CD14-positive monocyte (primary cell): Measurements from ENCODE around the gene XPO6. TPM values are rescaled to one million over a fixed set of nuclear protein-coding genes. Genes with fewer than 3 reads are reported as not detected.

Experiments
- DNase-seq, 3 donors: peaks; one replicate each; pipeline ENCODE4 v3.0.0-alpha.2; 2011 to 2022
- H2AFZ ChIP-seq: 2 replicates; pipeline ENCODE4 v1.6.0; 2012; ENCODE audit warnings: mild to moderate bottlenecking, low read depth, low read length, inconsistent platforms; ENCODE audit not compliant: insufficient read depth, poor library complexity, severe bottlenecking
- H3K27ac ChIP-seq, 2 donors: 1 replicate in 1 of 2; 2 replicates in 1 of 2; pipeline ENCODE4 v1.5.1; 2012 to 2013; ENCODE audit warnings: low read length in 2 of 2, control low read depth in 1 of 2, inconsistent platforms in 1 of 2, low read depth in 1 of 2, mild to moderate bottlenecking in 1 of 2
- H3K27me3 ChIP-seq, 2 donors: one replicate each; pipeline versions ENCODE4 v1.6.0 to v1.6.1; 2011 to 2013; ENCODE audit warnings: low read length in 2 of 2; ENCODE audit not compliant: control insufficient read depth in 2 of 2, insufficient read depth in 2 of 2
- H3K36me3 ChIP-seq, 2 donors: replicated peaks in 1 of 2; 1 replicate in 1 of 2; 2 replicates in 1 of 2; pipeline versions ENCODE4 v1.5.1 to v1.6.1; 2012 to 2013; ENCODE audit warnings: low read length in 2 of 2, control low read depth in 1 of 2, inconsistent platforms in 1 of 2, mild to moderate bottlenecking in 1 of 2; ENCODE audit not compliant: insufficient read depth in 2 of 2, control insufficient read depth in 1 of 2
- H3K4me1 ChIP-seq, 2 donors: 1 replicate in 1 of 2; 2 replicates in 1 of 2; pipeline versions ENCODE4 v1.5.1 to v1.6.1; 2012 to 2013; ENCODE audit warnings: low read length in 2 of 2, control low read depth in 1 of 2, inconsistent platforms in 1 of 2, mild to moderate bottlenecking in 1 of 2, moderate library complexity in 1 of 2; ENCODE audit not compliant: insufficient read depth in 2 of 2, control insufficient read depth in 1 of 2
- H3K4me2 ChIP-seq: replicated peaks from 2 replicates; pipeline ENCODE3; 2012; ENCODE audit warnings: low read length, moderate library complexity, mild to moderate bottlenecking; ENCODE audit not compliant: poor library complexity, severe bottlenecking; ENCODE audit errors: extremely low read depth
- H3K4me3 ChIP-seq, 3 experiments: fragments of 200-600 bp in 1 of 3; sonication (generic) in 1 of 3; replicated peaks in 1 of 3; 1 replicate in 2 of 3; 2 replicates in 1 of 3; pipeline ENCODE4 v1.5.1; 2011 to 2013; ENCODE audit warnings: low read length in 3 of 3, mild to moderate bottlenecking in 3 of 3, control low read depth in 2 of 3, low read depth in 2 of 3, inconsistent platforms in 1 of 3, moderate library complexity in 1 of 3
- H3K79me2 ChIP-seq: 2 replicates; pipeline ENCODE4 v1.6.0; 2012; ENCODE audit warnings: mild to moderate bottlenecking, control low read depth, inconsistent platforms, low read length, moderate library complexity; ENCODE audit not compliant: insufficient read depth
- H3K9ac ChIP-seq: 2 replicates; pipeline ENCODE4 v1.6.0; 2017; ENCODE audit warnings: low read length, mild to moderate bottlenecking; ENCODE audit not compliant: insufficient read depth, poor library complexity, severe bottlenecking
- H3K9me3 ChIP-seq, 2 donors: replicated peaks in 1 of 2; 1 replicate in 1 of 2; 2 replicates in 1 of 2; pipeline versions ENCODE4 v1.5.1 to v1.6.1; 2012 to 2013; ENCODE audit warnings: low read length in 2 of 2, control low read depth in 1 of 2; ENCODE audit not compliant: control insufficient read depth in 1 of 2, insufficient read depth in 1 of 2
- H4K20me1 ChIP-seq: 2 replicates; pipeline ENCODE4 v1.6.0; 2012; ENCODE audit warnings: mild to moderate bottlenecking, low read length, control low read depth, moderate library complexity; ENCODE audit not compliant: insufficient read depth
- H3K27ac Mint-ChIP-seq, 7 donors: one replicate each; pipeline ENCODE4 v1.8.0; 2020; ENCODE audit warnings: mild to moderate bottlenecking in 7 of 7, mixed read lengths in 7 of 7, moderate library complexity in 6 of 7, inconsistent platforms in 2 of 7
- H3K27me3 Mint-ChIP-seq, 3 donors: one replicate each; pipeline ENCODE4 v1.8.0; 2021 to 2022; ENCODE audit warnings: low read depth in 3 of 3, mild to moderate bottlenecking in 3 of 3, mixed read lengths in 3 of 3, moderate library complexity in 3 of 3, inconsistent platforms in 1 of 3
- H3K36me3 Mint-ChIP-seq, 2 donors: one replicate each; pipeline ENCODE4 v1.8.0; 2020; ENCODE audit warnings: mixed read lengths in 2 of 2, inconsistent platforms in 1 of 2, mild to moderate bottlenecking in 1 of 2
- H3K4me1 Mint-ChIP-seq: one replicate; pipeline ENCODE4 v1.8.0; 2020; ENCODE audit warnings: mild to moderate bottlenecking, mixed read lengths
- H3K4me3 Mint-ChIP-seq, 2 donors: one replicate each; pipeline ENCODE4 v1.8.0; 2020; ENCODE audit warnings: mild to moderate bottlenecking in 2 of 2, mixed read lengths in 2 of 2, moderate library complexity in 1 of 2
- H3K9me3 Mint-ChIP-seq, 7 donors: one replicate each; pipeline ENCODE4 v1.8.0; 2020 to 2022; ENCODE audit warnings: mixed read lengths in 7 of 7, mild to moderate bottlenecking in 6 of 7, moderate library complexity in 6 of 7, inconsistent platforms in 2 of 7
- WGBS: methylation state at CpG from one replicate; pipeline ENCODE4 v1.1.5; 2013; ENCODE audit warnings: missing lambda C conversion rate; ENCODE audit not compliant: insufficient coverage; 5-methylcytosine and 5-hydroxymethylcytosine counted together
- intact Hi-C, 2 donors: fragments of 100-400 bp; cut with micrococcal nuclease; formaldehyde crosslinking; loops; one replicate each; pipeline versions ENCODE4 v1.15.0 to v1.15.1; 2023
- polyA plus RNA-seq, 3 donors: library from polyadenylated mRNA; depleted of rRNA in 1 of 3; unstranded in 2 of 3; stranded (reverse) in 1 of 3; fragments of 300-500 nt in 2 of 3; fragments of >200 nt in 1 of 3; fragmentation: Illumina TruSeq in 2 of 3; gene quantifications; 1 replicate in 2 of 3; 2 replicates in 1 of 3; pipeline ENCODE4 v1.2.3, GENCODE V29; 2012 to 2021
- TF ChIP-seq, protein P1 (sequence below): fragments of 200-600 bp; IDR thresholded peaks from one replicate; pipeline ENCODE4 v1.8.0; 2022; ENCODE audit warnings: antibody characterized with exemption, mild to moderate bottlenecking

Gene XPO6
- polyA plus RNA-seq, 3 donors, result 35.7 to 166 (median 38.3) TPM

DNA sequence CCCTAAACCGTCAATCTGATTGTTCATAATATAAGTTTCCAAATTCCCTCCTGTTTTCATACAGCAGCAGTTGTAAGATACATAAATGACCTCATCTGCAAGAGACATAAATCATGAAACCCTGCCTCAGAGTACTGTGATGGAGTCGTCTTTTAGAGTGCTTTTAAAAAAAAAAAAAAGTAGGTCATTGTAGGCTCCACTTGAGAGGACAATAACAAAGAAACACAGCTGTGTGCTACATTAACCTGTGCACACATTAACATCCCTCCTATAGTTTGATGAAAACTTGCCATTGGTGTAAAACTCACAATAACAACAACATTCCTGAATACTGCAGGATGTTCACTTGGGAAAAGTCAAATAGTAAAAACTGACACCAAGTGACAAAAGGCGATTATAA is 56.5 kb downstream of the XPO6 start:
- Mint-ChIP-seq H3K27me3 (no peaks in the 10 kb centered on the region), H3K4me1 (peaks cover 24% of the 10 kb centered on the region), H3K4me3 (no peak overlapping the region), H3K36me3 (peaks cover 63 to 72% of the 10 kb centered on the region in 2 donors), H3K27ac (no peak overlapping the region), H3K9me3 (no peaks in the 10 kb centered on the region)
- DNase-seq, result no peak
- Histone ChIP-seq H3K36me3 (peaks cover 56 to 62% of the 10 kb centered on the region in 2 donors), H3K4me1 (peaks cover 19 to 29% of the 10 kb centered on the region in 2 donors), H3K4me3 (no peak overlapping the region), H3K79me2 (peaks cover 67% of the 10 kb centered on the region), H3K4me2 (no peak overlapping the region), H3K9ac (no peak overlapping the region), H3K27ac (peak overlapping the region in 1 of 2 donors; percentile 33), H4K20me1 (no peaks in the 10 kb centered on the region), H3K27me3 (no peaks in the 10 kb centered on the region), H2AFZ (no peak overlapping the region), H3K9me3 (no peaks in the 10 kb centered on the region)
- WGBS, result no CpG with 5 or more reads among the region's 3 CpGs
- TF ChIP-seq, protein P1, sequence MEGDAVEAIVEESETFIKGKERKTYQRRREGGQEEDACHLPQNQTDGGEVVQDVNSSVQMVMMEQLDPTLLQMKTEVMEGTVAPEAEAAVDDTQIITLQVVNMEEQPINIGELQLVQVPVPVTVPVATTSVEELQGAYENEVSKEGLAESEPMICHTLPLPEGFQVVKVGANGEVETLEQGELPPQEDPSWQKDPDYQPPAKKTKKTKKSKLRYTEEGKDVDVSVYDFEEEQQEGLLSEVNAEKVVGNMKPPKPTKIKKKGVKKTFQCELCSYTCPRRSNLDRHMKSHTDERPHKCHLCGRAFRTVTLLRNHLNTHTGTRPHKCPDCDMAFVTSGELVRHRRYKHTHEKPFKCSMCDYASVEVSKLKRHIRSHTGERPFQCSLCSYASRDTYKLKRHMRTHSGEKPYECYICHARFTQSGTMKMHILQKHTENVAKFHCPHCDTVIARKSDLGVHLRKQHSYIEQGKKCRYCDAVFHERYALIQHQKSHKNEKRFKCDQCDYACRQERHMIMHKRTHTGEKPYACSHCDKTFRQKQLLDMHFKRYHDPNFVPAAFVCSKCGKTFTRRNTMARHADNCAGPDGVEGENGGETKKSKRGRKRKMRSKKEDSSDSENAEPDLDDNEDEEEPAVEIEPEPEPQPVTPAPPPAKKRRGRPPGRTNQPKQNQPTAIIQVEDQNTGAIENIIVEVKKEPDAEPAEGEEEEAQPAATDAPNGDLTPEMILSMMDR, result no peak
- intact Hi-C loops, result no loop called here

DNA sequence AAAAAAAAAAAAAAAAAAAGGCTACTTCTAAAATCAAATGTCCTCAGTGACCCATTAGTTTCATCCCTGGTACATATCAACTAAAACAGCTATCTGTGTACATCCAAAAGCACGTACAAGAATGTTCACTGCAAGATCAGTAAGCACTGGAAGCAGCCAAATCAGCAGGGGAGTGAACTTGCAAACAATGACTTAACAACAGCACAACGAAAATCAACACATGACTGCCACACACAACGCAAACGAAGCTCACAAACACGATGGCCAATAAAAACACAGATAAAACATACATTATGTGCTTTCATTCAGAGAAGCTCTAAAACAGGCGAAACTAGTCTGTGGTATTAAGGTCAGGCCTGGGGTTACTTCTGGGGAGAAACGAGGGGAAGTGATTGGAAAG is 60.6 kb downstream of the XPO6 start:
- Histone ChIP-seq H3K79me2 (peaks cover 48% of the 10 kb centered on the region), H3K27me3 (no peaks in the 10 kb centered on the region), H3K4me2 (no peak overlapping the region), H4K20me1 (peaks cover 3% of the 10 kb centered on the region), H3K4me1 (peaks cover 5 to 25% of the 10 kb centered on the region in 2 donors), H3K9ac (no peak overlapping the region), H3K36me3 (peaks cover 86 to 100% of the 10 kb centered on the region in 2 donors), H2AFZ (no peak overlapping the region), H3K4me3 (no peak overlapping the region), H3K27ac (peak overlapping the region in 1 of 2 donors; percentile 38), H3K9me3 (no peaks in the 10 kb centered on the region)
- peak overlapping the region in 3 of 7 donors; percentile 3 to 43 (median 25) for H3K27ac Mint-ChIP-seq
- TF ChIP-seq, protein P1, result no peak
- peaks cover 88 to 93% of the 10 kb centered on the region in 2 donors for H3K36me3 Mint-ChIP-seq
- WGBS, result 100% methylated on average over 2 of the region's 7 CpGs
- H3K9me3 Mint-ChIP-seq, result no peaks in the 10 kb centered on the region
- no peak overlapping the region for H3K4me3 Mint-ChIP-seq
- no peak for DNase-seq
- no peaks in the 10 kb centered on the region for H3K27me3 Mint-ChIP-seq
- peaks cover 21% of the 10 kb centered on the region for H3K4me1 Mint-ChIP-seq
- intact Hi-C loops, result no loop called here
